Measurements from ENCODE around the gene TMEM174. TPM values are rescaled to one million over a fixed set of nuclear protein-coding genes. Genes with fewer than 3 reads are reported as not detected.

Gene TMEM174
- total RNA-seq, 1 donor = not detected

DNA sequence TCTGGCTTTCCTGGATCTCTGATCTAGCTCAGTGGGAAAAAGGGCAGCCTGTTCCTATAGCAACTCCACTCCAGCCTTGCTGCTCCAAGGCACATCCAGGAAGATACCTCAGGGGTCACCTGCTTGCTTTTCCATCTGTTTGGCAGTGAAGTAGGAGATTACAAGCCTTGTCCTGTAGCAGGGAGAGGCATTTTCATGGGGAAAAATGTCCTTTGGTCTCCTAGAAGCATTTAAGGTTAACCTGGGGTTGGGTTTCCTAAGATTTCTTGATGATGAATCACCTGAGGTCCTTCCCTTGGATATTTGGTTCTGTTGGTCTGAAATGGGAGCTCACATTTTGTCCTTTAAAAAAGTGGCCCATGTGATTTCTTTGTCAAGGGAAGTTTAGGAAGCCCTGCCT is 1.5 kb upstream of the TMEM174 start:
- Histone ChIP-seq H3K79me2 (ENCODE audit: insufficient read depth, low read length) (no peaks in the 10 kb centered on the region), H3K4me2 (ENCODE audit: insufficient read depth, low read length) (no peak overlapping the region), H4K20me1 (ENCODE audit: insufficient read depth, low read length) (no peaks in the 10 kb centered on the region), H3K4me3 (ENCODE audit: insufficient read depth, low read length) (no peak overlapping the region), H3K27me3 (ENCODE audit: insufficient read depth, low read length) (peaks cover 41% of the 10 kb centered on the region), H3K4me1 (ENCODE audit: insufficient read depth, low read length) (no peaks in the 10 kb centered on the region), H3K27ac (ENCODE audit: low read depth, low read length) (no peak overlapping the region), H2AFZ (ENCODE audit: low read length) (no peak overlapping the region), H3K36me3 (ENCODE audit: insufficient read depth, low read length) (no peaks in the 10 kb centered on the region), H3K9me3 (ENCODE audit: low read depth, low read length) (no peaks in the 10 kb centered on the region)
- no peak for DNase-seq (ENCODE audit: insufficient read length, low spot score, missing footprints)
- TF ChIP-seq, protein P1, sequence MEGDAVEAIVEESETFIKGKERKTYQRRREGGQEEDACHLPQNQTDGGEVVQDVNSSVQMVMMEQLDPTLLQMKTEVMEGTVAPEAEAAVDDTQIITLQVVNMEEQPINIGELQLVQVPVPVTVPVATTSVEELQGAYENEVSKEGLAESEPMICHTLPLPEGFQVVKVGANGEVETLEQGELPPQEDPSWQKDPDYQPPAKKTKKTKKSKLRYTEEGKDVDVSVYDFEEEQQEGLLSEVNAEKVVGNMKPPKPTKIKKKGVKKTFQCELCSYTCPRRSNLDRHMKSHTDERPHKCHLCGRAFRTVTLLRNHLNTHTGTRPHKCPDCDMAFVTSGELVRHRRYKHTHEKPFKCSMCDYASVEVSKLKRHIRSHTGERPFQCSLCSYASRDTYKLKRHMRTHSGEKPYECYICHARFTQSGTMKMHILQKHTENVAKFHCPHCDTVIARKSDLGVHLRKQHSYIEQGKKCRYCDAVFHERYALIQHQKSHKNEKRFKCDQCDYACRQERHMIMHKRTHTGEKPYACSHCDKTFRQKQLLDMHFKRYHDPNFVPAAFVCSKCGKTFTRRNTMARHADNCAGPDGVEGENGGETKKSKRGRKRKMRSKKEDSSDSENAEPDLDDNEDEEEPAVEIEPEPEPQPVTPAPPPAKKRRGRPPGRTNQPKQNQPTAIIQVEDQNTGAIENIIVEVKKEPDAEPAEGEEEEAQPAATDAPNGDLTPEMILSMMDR (IDR thresholded peaks at IDR 0.05; ENCODE audit: extremely low read depth, low read depth, low read length) = no peak

DNA sequence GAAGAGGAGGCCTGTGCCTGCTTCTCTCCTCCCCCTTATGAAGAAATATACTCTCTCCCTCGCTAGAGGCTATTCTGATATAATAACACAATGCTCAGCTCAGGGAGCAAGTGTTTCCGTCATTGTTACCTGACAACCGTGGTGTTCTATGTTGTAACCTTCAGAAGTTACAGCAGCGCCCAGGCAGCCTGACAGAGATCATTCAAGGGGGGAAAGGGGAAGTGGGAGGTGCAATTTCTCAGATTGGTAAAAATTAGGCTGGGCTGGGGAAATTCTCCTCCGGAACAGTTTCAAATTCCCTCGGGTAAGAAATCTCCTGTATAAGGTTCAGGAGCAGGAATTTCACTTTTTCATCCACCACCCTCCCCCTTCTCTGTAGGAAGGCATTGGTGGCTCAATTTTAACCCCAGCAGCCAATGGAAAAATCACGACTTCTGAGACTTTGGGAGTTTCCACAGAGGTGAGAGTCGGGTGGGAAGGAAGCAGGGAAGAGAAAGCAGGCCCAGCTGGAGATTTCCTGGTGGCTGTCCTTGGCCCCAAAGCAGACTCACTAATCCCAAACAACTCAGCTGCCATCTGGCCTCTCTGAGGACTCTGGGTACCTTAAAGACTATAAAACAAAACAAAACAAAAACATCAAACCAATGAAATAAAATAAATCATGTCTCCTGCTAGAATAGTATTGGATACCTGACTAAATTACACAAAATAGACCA is 1.3 kb downstream of the TMEM174 start:
- Histone ChIP-seq H3K79me2 (ENCODE audit: insufficient read depth, low read length) (no peaks in the 10 kb centered on the region), H3K27me3 (ENCODE audit: insufficient read depth, low read length) (peaks cover 43% of the 10 kb centered on the region), H3K27ac (ENCODE audit: low read depth, low read length) (no peak overlapping the region), H3K4me3 (ENCODE audit: insufficient read depth, low read length) (no peak overlapping the region), H4K20me1 (ENCODE audit: insufficient read depth, low read length) (no peaks in the 10 kb centered on the region), H3K9me3 (ENCODE audit: low read depth, low read length) (no peaks in the 10 kb centered on the region), H3K4me2 (ENCODE audit: insufficient read depth, low read length) (no peak overlapping the region), H3K4me1 (ENCODE audit: insufficient read depth, low read length) (no peaks in the 10 kb centered on the region), H2AFZ (ENCODE audit: low read length) (no peak overlapping the region), H3K36me3 (ENCODE audit: insufficient read depth, low read length) (no peaks in the 10 kb centered on the region)
- no peak for DNase-seq (ENCODE audit: insufficient read length, low spot score, missing footprints)
- TF ChIP-seq, protein P1 (IDR thresholded peaks at IDR 0.05; ENCODE audit: extremely low read depth, low read depth, low read length) = no peak

DNA sequence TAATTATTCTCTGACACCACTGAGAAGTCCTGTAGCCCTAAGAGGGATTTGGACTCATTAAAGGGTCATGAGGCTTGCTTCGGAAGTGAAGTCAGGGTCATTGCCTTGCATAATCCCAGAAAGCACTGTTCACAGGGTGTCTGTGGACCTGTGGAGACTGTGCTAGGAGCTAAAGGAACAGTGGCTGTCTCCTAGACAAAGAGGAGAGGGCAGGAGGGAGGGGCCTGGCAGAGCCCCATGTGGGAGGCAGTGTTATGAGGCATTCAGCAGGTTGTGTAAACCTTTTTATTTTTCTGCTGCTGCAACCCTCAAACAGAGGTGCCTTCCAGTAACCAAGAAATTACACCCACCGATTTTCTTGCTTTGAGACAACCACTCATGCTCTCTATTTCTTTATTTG is 3.3 kb downstream of the TMEM174 start:
- no peak overlapping the region for H3K4me3 ChIP-seq (ENCODE audit: insufficient read depth, low read length)
- TF ChIP-seq, protein P1 (IDR thresholded peaks at IDR 0.05; ENCODE audit: extremely low read depth, low read depth, low read length) = no peak
- H2AFZ ChIP-seq (ENCODE audit: low read length) = no peak overlapping the region
- H3K27me3 ChIP-seq (ENCODE audit: insufficient read depth, low read length) = peaks cover 52% of the 10 kb centered on the region
- H3K4me1 ChIP-seq (ENCODE audit: insufficient read depth, low read length) = no peaks in the 10 kb centered on the region
- DNase-seq (ENCODE audit: insufficient read length, low spot score, missing footprints) = no peak
- H3K27ac ChIP-seq (ENCODE audit: low read depth, low read length) = no peak overlapping the region
- no peaks in the 10 kb centered on the region for H3K9me3 ChIP-seq (ENCODE audit: low read depth, low read length)
- H3K36me3 ChIP-seq (ENCODE audit: insufficient read depth, low read length) = no peaks in the 10 kb centered on the region
- no peak overlapping the region for H3K4me2 ChIP-seq (ENCODE audit: insufficient read depth, low read length)
- H4K20me1 ChIP-seq (ENCODE audit: insufficient read depth, low read length) = no peaks in the 10 kb centered on the region
- H3K79me2 ChIP-seq (ENCODE audit: insufficient read depth, low read length) = no peaks in the 10 kb centered on the region

GRCh38 chr5:73178265-73178664 is 5.3 kb downstream of the TMEM174 start:
- Histone ChIP-seq H4K20me1 (ENCODE audit: insufficient read depth, low read length) (no peaks in the 10 kb centered on the region), H3K9me3 (ENCODE audit: low read depth, low read length) (no peaks in the 10 kb centered on the region), H3K4me3 (ENCODE audit: insufficient read depth, low read length) (no peak overlapping the region), H3K36me3 (ENCODE audit: insufficient read depth, low read length) (no peaks in the 10 kb centered on the region), H2AFZ (ENCODE audit: low read length) (no peak overlapping the region), H3K4me1 (ENCODE audit: insufficient read depth, low read length) (no peaks in the 10 kb centered on the region), H3K27me3 (ENCODE audit: insufficient read depth, low read length) (peaks cover 48% of the 10 kb centered on the region), H3K4me2 (ENCODE audit: insufficient read depth, low read length) (no peak overlapping the region), H3K79me2 (ENCODE audit: insufficient read depth, low read length) (no peaks in the 10 kb centered on the region), H3K27ac (ENCODE audit: low read depth, low read length) (no peak overlapping the region)
- no peak for DNase-seq (ENCODE audit: insufficient read length, low spot score, missing footprints)
- TF ChIP-seq, protein P1 (IDR thresholded peaks at IDR 0.05; ENCODE audit: extremely low read depth, low read depth, low read length) = no peak
